Memory B cell (primary cell): Measurements from ENCODE around the gene TEX29.

Experiments used
- ATAC-seq: fragments of 150-1000 bp; cut with Tn5 transposase; 2 replicates; pipeline ENCODE4 v1.10.0; 2021; ENCODE audit warnings: low read depth, mild to moderate bottlenecking, moderate library complexity
- DNase-seq, 2 donors: peaks; one replicate each; pipeline ENCODE4 v3.0.0; 2022; ENCODE audit warnings: low spot score in 2 of 2
- H3K27ac Mint-ChIP-seq: one replicate; pipeline ENCODE4 v1.8.0; 2022; ENCODE audit warnings: mild to moderate bottlenecking, moderate library complexity, mixed read lengths
- H3K27me3 Mint-ChIP-seq: one replicate; pipeline ENCODE4 v1.8.0; 2022; ENCODE audit warnings: mixed read lengths
- H3K36me3 Mint-ChIP-seq: one replicate; pipeline ENCODE4 v1.8.0; 2022; ENCODE audit warnings: mild to moderate bottlenecking, mixed read lengths
- H3K4me1 Mint-ChIP-seq: one replicate; pipeline ENCODE4 v1.8.0; 2022; ENCODE audit warnings: mixed read lengths
- H3K4me3 Mint-ChIP-seq: one replicate; pipeline ENCODE4 v1.8.0; 2022; ENCODE audit warnings: mild to moderate bottlenecking, moderate library complexity, mixed read lengths
- H3K9me3 Mint-ChIP-seq: one replicate; pipeline ENCODE4 v1.8.0; 2022; ENCODE audit warnings: mixed read lengths

Gene TEX29

GRCh38 chr13:111319998-111320911, at the start of gene TEX29:
Gene TEX29 (plus strand): TSS chr13:111320642. CDS start chr13:111320891, 249 bp downstream.
- Mint-ChIP-seq H3K9me3 (no peaks in the 10 kb centered on the region), H3K4me1 (no peaks in the 10 kb centered on the region), H3K27ac (no peak within 1 kb of the TSS), H3K36me3 (peaks cover 14% of the 10 kb centered on the region), H3K27me3 (no peaks in the 10 kb centered on the region), H3K4me3 (no peak within 1 kb of the TSS)
- ATAC-seq (no peak), DNase-seq (no peak)

- Mint-ChIP-seq H3K9me3 (no peaks in the 10 kb centered on the region), H3K27me3 (no peaks in the 10 kb centered on the region), H3K27ac (peak overlapping the region; percentile 17), H3K36me3 (peaks cover 48% of the 10 kb centered on the region), H3K4me1 (peaks cover 4% of the 10 kb centered on the region), H3K4me3 (no peak overlapping the region)
- ATAC-seq = no peak
- no peak for DNase-seq
Measured at GRCh38 chr13:111270765-111271698, 49.4 kb upstream of the TEX29 start.

DNA sequence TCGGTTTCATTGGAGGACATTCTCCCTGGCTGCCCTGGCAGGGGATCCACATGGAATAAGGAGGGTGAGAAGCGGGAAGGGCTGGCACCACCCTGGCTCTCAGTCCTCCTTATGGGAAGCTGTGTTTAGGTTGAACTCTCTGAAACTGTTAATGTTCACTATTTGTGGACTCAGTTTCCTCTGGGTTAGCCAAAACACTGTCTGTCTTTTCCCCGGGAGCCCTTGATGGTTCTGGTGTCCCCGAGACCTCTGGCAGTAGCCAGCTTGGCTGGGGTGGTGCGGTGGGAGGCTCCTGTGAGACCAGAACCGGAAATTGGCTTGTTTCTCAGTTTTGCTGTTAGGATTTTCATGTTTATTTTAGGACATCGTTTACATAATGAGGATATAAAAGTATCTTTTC, 48.3 kb upstream of the TEX29 start:
- Mint-ChIP-seq H3K4me1 (no peaks in the 10 kb centered on the region), H3K27ac (no peak overlapping the region), H3K4me3 (no peak overlapping the region), H3K9me3 (no peaks in the 10 kb centered on the region), H3K27me3 (no peaks in the 10 kb centered on the region), H3K36me3 (peaks cover 46% of the 10 kb centered on the region)
- no peak for DNase-seq
- ATAC-seq = no peak

DNA sequence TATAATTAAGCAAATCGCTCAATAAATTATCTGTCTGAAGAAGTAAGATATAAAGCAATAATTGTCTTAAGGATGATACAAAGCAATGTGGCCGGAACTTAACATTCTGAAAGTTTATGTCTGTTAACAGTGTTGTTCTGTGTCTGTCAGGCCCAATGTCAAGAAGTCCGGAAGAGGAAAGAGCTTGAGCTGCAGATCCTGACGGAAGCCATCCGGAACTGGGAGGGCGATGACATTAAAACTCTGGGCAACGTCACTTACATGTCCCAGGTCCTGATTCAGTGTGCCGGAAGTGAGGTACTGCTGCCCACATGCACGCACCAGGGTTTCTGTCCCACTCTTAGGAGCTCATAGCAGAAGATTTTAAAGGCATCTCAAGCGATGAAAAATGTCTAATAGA, 45.1 kb upstream of the TEX29 start:
- Mint-ChIP-seq H3K4me3 (no peak overlapping the region), H3K36me3 (peaks cover 48% of the 10 kb centered on the region), H3K27me3 (no peaks in the 10 kb centered on the region), H3K4me1 (no peaks in the 10 kb centered on the region), H3K27ac (no peak overlapping the region), H3K9me3 (no peaks in the 10 kb centered on the region)
- DNase-seq (no peak), ATAC-seq (no peak)

DNA sequence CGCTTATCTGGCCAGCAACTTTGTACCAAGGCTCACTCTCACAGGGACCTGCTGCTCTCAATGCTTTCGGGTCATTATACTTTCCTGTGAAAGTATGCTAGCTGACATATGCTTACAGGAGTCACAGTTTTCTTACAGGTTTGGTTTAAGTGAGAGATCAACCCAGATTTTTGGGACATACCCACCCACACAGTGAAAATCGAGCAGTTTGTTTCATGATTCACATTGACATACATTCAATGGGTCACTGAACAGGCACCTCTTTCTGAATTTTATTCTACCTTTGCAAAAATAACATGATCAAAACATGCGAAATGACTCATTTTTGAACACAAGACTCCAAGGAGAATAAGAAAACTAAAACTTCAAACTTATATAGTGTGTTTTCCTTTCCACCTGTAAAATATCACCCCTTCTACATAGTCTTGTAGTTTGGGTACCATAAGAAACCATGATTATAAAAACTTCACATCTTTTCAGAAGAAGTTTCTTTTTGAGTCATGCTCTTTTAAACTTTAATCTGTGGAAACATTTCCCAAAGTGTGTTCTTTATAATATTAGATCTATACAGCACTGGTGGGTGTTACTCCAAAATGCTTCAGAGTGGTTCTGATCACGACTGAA, 44.3 kb upstream of the TEX29 start:
- Mint-ChIP-seq H3K4me3 (no peak overlapping the region), H3K9me3 (no peaks in the 10 kb centered on the region), H3K27me3 (no peaks in the 10 kb centered on the region), H3K27ac (no peak overlapping the region), H3K36me3 (peaks cover 49% of the 10 kb centered on the region), H3K4me1 (no peaks in the 10 kb centered on the region)
- ATAC-seq (no peak), DNase-seq (no peak)

GRCh38 chr13:111278258-111278657, 42.2 kb upstream of the TEX29 start:
- Mint-ChIP-seq H3K4me1 (no peaks in the 10 kb centered on the region), H3K27me3 (no peaks in the 10 kb centered on the region), H3K4me3 (no peak overlapping the region), H3K27ac (no peak overlapping the region), H3K9me3 (no peaks in the 10 kb centered on the region), H3K36me3 (peaks cover 50% of the 10 kb centered on the region)
- ATAC-seq (no peak), DNase-seq (no peak)

DNA sequence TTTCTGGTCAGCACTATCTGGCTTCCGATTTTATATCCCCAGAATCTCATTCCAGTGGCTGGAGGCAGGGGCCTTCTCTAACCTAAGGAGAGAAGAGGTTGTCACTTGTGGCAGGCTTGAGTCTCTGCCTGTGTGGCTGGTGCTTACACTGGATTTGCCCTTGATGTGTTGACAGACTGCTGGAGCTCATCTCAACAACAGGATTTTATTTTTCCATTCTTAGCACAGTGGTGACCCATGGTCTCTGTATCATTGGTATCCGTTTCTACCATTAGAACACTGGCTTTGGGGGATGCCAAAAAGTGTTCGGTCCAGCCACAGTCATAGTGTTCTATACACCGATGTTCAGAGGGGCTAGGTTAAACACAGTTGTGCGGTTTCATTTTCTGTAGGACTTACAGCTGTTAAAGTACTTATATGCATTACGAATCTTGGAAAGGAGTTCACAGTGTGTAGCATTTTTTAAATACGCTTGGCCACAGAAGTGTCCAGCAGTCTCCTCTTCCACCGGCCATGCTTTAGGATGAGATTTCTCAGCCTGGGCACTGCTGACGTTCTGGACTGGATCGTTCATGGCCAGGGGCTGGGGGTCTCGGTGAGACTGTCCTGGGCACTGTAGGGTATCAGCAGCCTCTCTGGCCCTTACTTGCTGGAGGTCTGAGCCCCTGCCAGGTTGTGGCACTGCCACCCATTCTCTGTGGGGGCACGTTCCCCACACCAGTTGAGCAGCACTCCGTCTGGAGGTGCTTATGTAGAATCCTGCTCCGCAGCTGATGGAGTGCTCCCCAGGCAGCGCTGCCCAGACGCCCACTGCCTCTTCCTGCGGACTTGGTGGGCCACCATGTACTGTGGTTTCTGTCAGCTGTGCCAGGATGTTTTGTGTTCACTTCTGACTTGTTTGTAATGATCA, 41.4 kb upstream of the TEX29 start:
- H3K27ac Mint-ChIP-seq = no peak overlapping the region
- peaks cover 2% of the 10 kb centered on the region for H3K4me1 Mint-ChIP-seq
- H3K36me3 Mint-ChIP-seq = peaks cover 55% of the 10 kb centered on the region
- DNase-seq (no peak), ATAC-seq (no peak)
- no peak overlapping the region for H3K4me3 Mint-ChIP-seq
- H3K9me3 Mint-ChIP-seq = no peaks in the 10 kb centered on the region
- no peaks in the 10 kb centered on the region for H3K27me3 Mint-ChIP-seq

GRCh38 chr13:111280226-111280625, 40.2 kb upstream of the TEX29 start:
- ATAC-seq = no peak

DNA sequence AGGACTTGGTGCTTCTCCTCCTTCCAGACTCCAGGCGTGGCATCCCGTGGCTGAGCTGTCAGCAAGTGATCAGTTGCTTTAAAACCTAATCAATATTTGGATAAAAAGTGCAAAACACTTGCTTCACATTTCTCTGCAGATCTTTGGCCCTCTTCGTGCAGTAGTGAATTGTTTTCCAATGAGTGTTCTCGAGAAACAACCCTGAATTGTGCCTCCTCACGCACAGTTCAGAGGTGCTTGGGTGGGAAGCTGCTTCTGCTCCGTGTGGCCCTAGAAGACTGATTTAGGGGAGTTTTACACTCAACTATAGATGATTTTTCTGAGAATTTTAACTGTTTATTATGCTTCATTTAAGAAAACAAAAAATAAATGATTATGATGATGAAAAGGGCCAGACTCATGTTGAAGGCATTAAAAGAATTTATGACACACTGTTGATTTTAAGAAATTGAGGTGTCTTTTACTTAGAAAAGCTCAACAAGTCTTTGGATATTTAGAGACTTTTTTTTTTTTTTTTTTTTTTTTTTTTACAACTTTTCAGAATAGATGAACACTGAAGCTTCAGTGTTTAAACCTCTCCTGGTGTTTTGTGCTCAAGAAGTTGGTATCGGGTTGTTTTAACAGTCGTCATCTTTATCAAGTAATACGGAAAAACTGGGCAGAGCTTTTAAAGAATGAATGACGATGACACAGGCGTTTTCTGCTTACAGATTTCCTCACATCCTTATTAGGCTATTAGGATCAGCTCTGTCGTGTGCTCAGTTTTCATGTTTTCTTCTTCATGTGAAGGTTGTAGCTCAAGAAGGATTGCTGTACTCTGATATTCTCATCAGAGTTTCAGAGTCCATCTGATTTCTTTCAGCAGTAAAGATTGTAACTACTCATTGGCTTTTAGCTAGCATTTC, 39.5 kb upstream of the TEX29 start:
- Mint-ChIP-seq H3K4me1 (peaks cover 2% of the 10 kb centered on the region), H3K27ac (no peak overlapping the region), H3K36me3 (peaks cover 49% of the 10 kb centered on the region), H3K27me3 (no peaks in the 10 kb centered on the region), H3K4me3 (no peak overlapping the region), H3K9me3 (no peaks in the 10 kb centered on the region)
- ATAC-seq = no peak
- no peak for DNase-seq

More at GRCh38 chr13:111280226-111280625, 40.2 kb upstream of the TEX29 start:
- Mint-ChIP-seq H3K4me1 (peaks cover 2% of the 10 kb centered on the region), H3K9me3 (no peaks in the 10 kb centered on the region), H3K36me3 (peaks cover 52% of the 10 kb centered on the region), H3K27me3 (no peaks in the 10 kb centered on the region), H3K4me3 (no peak overlapping the region), H3K27ac (no peak overlapping the region)
- DNase-seq = no peak

- ATAC-seq (no peak), DNase-seq (no peak)
- peaks cover 2% of the 10 kb centered on the region for H3K4me1 Mint-ChIP-seq
- no peaks in the 10 kb centered on the region for H3K27me3 Mint-ChIP-seq
- H3K36me3 Mint-ChIP-seq = peaks cover 48% of the 10 kb centered on the region
- no peak overlapping the region for H3K4me3 Mint-ChIP-seq
- H3K9me3 Mint-ChIP-seq = no peaks in the 10 kb centered on the region
- H3K27ac Mint-ChIP-seq = no peak overlapping the region
Measured at GRCh38 chr13:111281751-111282311, 38.6 kb upstream of the TEX29 start.

GRCh38 chr13:111282425-111282824, 38.0 kb upstream of the TEX29 start:
- no peaks in the 10 kb centered on the region for H3K27me3 Mint-ChIP-seq

DNA sequence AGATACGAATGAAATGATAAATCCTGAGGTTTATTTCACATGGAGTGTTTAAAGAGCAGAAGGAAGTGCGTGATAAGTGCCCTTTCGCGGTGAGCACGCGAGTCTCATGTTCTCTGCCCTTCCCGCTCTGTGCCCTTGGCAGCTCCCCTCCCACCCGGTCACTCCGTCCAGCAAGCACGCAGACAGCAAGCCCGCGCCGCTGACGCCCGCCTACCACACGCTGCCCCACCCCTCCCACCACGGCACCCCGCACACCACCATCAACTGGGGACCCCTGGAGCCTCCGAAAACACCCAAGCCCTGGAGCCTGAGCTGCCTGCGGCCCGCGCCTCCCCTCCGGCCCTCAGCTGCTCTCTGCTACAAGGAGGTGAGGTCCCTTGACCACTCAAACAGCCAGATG, 37.4 kb upstream of the TEX29 start:
- H3K4me3 Mint-ChIP-seq = no peak overlapping the region
- H3K27me3 Mint-ChIP-seq = no peaks in the 10 kb centered on the region
- no peaks in the 10 kb centered on the region for H3K9me3 Mint-ChIP-seq
- H3K36me3 Mint-ChIP-seq = peaks cover 51% of the 10 kb centered on the region
- DNase-seq = no peak
- ATAC-seq = no peak
- no peak overlapping the region for H3K27ac Mint-ChIP-seq
- peaks cover 2% of the 10 kb centered on the region for H3K4me1 Mint-ChIP-seq

More at GRCh38 chr13:111282425-111282824, 38.0 kb upstream of the TEX29 start:
- no peaks in the 10 kb centered on the region for H3K9me3 Mint-ChIP-seq
- ATAC-seq = no peak
- H3K36me3 Mint-ChIP-seq = peaks cover 53% of the 10 kb centered on the region
- H3K4me3 Mint-ChIP-seq = no peak overlapping the region
- no peak overlapping the region for H3K27ac Mint-ChIP-seq
- DNase-seq = no peak
- peaks cover 2% of the 10 kb centered on the region for H3K4me1 Mint-ChIP-seq
